ENCODE data around the gene DBI. TPM values are rescaled to one million over a fixed set of nuclear protein-coding genes. Genes with fewer than 3 reads are reported as not detected.

The DBI gene
- 99.6 TPM for total RNA-seq

DNA sequence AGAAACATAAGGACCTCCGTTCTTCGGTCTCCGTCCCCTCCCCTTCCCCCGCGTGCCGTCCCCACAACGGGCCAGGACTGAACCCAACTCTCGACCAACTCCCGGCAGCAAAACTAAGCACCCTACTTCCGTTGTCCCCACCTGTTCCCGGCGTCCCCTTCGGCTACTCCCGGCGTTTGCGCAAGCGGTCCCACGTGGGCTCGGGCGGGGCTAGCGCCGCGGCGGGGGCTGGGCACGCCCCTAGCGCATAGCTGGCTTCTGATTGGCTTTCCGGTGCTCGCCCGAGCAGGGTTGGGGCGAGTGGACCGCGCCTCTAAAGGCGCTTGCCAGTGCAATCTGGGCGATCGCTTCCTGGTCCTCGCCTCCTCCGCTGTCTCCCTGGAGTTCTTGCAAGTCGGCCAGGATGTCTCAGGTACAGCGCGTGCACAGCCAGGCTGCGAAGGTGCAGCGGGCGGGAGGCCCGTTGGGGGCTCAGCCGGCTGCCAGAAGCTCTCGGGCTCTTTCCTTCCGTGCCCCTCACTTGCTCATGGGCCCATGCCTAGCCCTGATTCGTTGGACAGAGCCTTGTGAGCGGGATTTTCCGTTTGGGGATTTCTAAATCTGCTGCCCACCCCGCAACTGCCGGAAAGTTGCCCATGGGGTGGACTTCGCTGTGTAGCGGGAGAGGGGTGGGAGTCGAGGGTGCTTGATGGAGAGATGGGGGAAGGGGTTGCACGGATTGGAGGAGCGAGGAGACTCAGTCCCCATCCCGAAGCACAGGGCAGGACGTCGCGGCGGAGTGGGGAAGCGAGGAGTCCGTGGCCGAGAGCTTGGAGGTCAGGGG, at the start of gene DBI, which contains the start of gene C2orf76:
Gene DBI, plus strand, starts transcription at position 329 of the 823 bp plus-strand sequence. Its CDS starts 75 bp downstream, at position 404.
Gene C2orf76, minus strand, starts transcription at position 186 of the 823 bp plus-strand sequence. CDS start 26,875 bp downstream, outside the sequence.
- DNase-seq (ENCODE audit: low spot score) = peak; percentile 96

DNA sequence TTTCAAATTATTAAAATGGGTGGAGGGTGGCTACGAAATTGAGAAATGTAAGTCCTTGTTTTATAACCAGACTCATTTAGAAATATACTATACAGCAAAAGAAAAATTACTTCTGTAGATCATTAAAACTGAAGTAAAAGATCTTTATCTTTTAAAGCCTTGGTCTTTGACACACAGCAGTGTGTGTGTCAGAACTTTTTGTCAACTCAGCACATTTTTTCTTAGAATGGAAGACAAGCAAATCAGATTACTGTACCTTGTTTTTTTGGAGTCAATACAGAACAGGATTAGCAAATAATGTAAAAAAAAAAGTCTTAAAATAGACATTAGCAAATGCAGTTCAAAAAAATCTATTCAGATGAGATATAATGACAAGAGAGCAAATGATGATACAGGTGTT, 49.2 kb upstream of the DBI start:
- DNase-seq (ENCODE audit: low spot score) = no peak

DNA sequence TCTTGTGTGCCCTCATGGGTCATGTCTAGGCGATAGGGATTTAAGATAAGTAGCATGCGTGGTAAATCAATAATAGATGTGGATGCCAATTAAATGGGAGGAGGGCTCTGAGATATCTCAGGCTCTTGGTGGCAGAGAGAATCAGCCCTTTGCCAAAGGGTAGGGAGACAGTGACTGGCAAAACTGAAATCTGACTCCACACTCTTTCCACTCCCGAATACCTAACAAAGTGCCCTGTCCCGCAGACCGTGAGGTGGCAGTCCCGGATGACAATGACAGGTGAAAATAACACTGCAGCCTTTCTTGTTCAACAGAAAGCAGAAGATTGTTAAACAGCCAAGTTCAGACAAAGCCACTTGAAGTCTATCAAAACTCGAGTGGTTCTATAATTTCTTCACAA, 47.2 kb upstream of the DBI start:
- no peak for DNase-seq (ENCODE audit: low spot score)

DNA sequence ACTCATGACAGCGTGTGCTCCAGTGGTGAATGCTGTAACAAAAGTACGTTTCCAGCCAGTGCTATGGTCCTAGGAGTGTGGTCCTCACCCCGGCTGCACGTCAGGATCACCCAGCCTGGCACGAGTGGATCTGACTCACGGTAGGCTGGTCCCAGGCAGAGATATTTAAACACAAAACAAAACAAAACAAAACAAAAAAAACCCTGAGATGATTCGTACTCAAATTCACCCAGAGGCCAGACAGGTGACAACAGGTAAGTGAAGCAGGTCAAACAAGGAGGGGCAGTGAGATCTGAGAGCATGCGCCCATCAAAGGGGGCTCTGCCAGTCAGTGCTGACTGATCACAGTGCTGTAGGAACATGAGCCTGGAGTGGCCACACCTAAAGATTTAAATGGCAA, 43.3 kb upstream of the DBI start:
- DNase-seq (ENCODE audit: low spot score) = no peak

DNA sequence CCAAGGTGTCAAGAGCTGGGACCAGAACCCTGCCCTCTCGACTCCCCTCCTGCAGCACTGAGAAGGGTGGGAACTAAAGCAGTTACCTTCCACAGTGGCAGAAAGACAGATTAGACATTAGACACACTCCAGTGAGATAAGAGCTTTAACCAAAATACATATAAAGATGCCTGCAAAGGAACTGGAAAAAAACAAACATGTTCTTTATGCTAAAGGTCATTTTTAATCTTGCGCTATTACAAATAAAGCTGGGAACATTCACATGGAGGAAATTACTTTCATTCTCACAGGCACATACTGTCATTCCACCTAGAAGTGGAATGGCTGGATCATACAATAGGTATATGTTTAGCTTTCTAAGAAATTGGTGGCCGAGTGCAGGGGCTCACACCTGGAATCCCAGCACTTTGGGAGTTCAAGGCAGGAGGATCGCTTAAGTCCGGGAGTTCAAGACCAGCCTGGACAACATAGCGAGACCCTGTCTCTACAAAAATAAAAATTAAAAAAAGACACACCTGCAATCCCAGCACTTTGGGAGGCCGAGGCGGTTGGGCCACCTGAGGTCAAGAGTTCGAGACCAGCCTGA, 42.0 kb upstream of the DBI start:
- DNase-seq (ENCODE audit: low spot score) = no peak

DNA sequence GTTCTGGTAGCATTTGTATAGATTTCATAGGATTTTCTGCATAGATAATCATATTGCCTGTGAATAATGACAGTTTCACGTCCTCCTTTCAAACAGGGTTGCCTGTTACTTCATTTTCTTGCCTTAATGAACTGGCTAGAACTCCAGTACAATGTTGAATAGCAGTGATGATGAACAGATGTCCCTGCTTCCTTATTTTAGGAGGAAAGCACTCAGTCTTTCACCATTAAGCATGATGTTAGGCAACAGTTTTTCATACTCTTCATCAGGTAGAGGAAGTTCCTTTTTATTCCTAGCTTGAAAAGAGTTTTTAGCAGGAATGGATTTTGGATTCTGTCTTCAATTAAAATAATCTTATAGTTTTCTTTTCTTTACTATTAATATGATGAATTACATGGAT, 39.8 kb upstream of the DBI start:
- DNase-seq (ENCODE audit: low spot score) = no peak

DNA sequence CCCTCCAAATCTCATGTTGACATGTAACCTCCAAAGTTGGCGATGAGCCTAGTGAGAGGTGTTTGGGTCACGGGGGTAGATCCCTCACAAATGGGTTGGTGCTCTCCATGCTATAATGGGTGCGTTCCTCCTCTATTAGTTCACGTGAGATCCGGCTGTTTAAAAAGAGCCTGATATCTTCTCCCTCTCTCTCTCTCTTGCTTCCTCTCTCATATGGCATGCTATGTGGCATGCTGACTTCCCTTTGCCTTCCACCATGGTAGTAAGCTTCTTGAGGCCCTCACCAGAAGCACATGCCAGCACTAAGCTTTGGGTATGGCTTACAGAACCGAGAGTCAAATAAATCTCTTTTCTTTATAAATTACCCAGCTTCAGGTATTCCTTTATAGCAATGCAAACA, 39.3 kb upstream of the DBI start:
- DNase-seq (ENCODE audit: low spot score) = no peak

DNA sequence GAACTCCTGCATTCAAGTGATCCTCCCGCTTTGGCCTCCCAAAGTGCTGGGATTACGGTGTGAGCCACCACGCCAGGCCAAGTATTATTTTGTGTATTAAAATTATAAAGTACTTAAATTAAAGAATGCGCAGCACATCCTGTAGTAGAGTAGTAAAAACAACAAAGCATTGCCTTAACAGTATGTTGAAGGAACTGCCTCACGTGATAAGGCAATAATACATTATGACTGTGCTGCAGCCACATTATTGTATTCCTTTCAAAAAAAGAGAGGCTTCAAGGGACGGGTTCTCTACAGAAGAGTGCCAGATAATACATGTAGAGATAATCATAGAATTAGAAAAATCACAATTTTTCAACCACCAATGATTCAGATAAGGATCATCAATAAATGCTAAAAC, 33.8 kb upstream of the DBI start:
- DNase-seq (ENCODE audit: low spot score) = no peak

DNA sequence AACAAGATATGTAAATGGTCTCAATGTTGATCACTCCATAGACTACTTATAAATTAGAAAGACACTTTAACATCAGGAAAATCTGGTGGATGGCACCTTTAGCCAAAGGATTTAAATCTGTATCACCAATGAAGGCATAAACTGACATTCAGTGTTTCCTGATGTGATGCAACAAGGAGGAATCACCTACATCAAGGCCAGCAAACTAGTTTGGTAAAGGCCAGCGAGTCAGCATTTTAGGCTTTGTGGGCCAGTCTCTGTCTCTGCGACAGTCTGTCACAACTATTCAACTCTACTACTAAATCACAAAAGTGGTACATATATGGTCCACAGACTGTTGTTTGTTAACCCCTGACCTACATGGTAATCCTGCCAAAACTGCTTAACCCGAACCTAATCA, 33.4 kb upstream of the DBI start:
- DNase-seq (ENCODE audit: low spot score) = no peak

DNA sequence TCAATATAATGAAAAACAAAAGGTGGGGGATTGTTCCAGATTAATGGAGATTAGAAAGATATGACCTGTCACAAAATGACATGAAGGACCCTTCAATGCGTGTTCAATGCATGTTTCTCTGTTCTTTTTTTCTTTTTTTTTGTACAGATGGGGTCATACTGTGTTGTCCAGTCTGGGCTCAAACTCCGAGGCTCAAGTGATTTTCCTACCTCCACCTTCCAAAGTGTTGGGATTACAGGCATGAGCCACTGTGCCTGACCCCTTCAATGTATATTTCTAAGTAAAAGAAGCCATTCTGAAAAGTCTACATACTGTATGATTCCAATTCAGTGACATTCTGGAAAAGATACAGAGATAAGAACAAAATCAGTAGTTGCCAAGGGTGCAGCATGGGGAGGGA, 32.9 kb upstream of the DBI start:
- no peak for DNase-seq (ENCODE audit: low spot score)

DNA sequence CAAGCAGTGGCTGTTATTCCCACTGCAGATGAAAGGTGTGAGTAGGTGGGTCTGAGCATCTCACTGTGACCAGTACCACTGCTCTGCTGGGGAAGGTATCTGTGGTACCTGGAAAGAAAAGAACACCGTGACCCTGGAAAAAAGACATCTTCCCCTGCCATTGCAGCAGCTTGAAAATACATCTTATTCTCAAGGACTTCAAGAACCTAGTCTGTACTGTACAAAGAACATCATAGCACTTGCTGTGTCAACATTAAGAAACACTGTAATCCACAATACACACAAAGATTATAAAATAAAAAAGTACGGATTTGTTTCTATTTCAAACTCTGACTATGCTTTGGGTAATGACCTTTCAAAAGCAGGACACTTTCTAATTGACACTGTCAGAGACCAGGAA, 29.0 kb upstream of the DBI start:
- DNase-seq (ENCODE audit: low spot score) = no peak

DNA sequence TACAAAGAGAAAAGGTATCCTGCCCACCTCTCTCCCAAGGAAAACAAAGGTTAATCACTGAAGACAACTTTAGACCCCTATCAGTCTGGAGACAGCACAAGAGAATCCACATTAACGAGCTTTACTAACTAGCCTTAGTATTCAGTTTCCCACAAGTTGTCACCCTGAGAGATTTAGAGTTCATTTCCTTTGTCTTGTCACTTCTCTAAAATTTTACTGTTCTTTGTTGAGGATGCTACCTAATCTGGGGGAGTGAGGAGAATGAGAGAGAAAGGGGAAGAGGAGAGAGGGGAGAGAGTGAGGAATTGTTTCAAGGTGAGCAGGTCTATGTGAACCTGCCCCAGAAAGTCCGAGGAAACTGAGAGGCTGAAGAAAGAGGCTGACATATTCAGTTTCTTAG, 28.5 kb upstream of the DBI start:
- no peak for DNase-seq (ENCODE audit: low spot score)

DNA sequence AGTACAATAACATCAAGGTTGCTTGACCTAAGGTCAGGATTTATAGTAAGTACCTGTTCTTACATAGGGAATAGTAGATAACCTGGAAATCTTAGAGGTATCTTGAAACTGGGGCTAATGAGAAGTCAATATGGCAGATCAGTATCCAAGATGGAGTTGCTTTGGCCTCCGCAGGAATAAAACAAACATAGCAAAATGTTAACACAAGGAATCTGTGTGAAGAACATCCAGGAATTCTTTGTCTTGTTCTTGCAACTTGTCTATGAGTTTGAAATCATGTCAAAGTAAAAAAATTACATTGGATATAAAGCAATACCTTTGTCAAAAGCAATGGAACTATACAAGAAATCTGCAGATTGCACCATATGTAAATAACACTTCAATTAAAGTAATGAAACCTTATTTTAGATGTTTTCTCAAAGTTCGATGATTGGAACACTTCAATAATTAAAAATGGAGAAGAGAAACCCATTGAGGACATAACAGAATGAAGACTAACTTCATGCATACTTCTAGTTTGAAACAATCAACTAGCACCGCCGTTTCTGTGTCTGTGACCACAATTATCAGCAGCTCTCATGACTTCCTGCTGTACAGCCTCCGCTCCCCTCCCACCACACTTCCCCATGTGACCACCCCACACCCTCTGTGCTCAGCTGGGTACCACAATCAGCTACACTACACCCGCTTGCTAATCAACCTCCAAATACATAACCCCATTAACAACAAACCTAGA, 27.8 kb upstream of the DBI start:
- peak; percentile 50 for DNase-seq (ENCODE audit: low spot score)

DNA sequence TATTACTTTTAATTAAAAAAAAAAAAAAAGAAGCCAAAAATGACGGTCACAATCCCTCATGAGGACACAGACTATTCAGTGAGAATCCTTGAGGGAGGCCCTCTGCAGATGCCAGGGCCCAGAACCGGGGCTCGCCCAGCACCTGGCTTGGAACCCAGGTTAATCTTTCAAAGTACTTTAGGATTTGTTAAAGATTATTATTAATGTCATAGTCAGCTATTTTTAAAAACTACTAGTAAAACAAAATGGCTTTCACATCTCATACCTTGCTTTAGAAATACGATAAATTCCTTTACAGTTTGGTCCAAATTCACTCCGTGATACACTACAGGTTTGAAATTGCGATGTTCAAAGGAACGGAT, 27.2 kb upstream of the DBI start:
- DNase-seq (ENCODE audit: low spot score) = no peak

DNA sequence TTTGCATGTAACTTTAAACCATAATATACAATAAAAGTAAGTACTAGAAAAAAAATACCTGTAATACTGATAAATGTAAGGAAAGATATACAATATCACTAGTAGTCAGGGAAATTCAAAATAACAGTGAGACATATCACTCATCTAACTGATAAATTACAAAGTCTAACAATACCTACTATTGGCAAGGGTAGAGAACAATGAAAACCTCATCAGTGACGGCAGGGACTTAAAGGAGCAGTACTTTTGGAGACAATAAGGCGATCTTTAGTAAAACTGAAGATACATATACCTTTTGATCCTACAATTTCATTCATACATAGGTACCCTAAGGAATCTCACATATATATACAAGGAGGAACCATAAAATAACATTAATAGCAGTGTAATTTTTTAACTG, 25.1 kb upstream of the DBI start:
- DNase-seq (ENCODE audit: low spot score) = no peak

DNA sequence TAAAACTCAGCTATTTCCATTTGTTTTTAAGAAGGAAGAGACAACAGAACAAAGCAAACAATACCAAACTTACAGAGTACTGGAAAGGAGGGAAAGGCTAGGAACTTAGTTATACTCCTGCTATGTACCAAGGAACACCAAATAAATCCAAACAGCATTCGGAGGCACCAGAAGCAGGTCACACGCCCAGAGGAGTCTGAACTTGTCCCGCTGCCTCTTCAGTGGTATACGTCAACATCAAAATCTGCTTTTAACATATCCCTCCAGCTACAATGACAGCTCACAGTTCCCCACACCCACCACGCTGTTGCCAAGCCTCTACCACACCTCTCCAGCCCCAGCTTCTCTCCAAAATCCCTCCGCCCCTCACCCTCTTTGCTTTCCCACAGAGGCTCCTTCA, 17.5 kb upstream of the DBI start:
- DNase-seq (ENCODE audit: low spot score) = no peak

DNA sequence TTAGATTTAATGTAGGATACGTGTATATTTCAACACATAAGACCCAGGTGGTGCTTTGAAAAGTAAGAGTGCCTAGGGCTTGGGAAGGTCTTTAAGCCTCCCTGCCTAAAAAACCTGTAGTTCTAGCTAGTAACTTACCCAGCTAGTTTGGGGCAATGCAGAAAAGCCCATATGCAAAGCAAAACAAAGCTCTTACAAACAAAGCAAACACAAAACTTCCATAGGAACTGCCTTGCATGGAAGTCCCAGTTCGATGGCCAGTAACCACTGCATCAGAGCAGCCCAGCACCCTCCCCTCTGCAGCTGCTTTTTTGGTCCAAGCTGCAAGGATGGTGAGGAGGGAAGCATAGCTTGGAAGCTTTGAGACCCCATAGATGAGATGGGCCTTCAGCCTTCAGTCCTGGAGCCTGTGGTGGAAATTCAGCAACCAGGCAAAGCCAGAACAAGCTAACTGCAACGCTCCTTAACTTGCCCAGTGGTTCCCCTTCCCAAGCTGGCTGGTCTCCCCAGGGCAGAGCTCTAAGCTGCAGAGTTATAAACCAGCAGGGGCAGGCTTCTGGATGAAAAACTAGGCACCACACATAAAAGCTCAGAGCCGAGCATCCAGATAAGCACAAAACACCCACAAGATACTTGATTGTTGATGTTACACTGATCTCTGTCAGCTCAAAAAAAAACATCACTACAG, 16.3 kb upstream of the DBI start:
- no peak for DNase-seq (ENCODE audit: low spot score)

DNA sequence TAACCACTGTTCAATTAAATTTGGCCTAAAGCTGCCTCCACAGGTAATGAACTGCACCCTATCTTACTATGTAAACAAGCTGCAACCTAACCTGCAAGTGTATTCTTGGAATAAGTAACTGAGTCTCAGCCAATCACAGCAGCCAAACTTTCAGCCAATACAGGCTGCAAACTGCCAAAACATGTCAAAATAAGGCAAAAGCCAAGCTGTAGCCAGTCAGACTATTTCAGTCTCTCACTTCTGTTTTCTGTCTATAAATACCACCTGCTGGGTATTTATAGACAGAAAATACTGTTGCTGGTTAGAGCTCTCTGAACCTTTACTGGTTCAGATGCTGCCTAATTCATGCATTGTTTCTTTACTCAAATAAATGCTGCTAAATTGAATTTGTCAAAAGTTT, 14.4 kb upstream of the DBI start:
- no peak for DNase-seq (ENCODE audit: low spot score)

DNA sequence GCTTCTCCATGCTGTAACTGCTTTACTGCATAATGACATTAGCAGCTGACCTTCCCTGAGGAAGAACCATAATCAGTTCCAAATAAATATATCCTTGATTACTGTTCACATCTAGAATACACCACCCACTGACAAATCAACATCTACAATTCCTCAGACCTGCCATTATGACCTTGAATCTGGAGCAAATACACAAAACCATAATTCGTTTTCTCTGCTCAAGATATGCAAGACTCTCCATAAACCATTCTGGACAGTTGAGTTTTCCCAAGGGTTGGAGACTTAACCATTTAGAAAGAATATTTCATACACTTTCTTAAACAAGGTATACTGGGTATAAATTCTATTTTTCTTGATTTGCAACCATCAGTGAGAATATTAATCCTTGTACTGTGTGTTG, 11.9 kb upstream of the DBI start:
- no peak for DNase-seq (ENCODE audit: low spot score)

DNA sequence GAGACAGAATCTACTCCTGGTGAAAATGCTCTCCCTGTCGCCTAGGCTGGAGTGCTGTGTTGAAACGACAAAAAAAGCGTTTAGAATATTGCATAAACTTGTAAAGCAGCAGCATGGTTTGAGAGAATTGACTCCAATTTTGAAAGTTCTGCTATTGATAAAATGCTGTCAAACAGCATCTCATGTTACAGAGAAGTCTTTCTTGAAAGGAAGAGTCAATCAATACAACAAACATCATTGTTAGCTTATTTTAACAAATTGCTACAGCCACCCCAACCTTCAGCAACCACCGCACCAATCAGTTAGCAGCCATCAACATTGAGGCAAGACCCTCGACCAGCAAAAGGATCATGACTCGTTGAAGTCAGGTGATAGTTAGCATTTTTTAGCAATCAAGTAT, 7.0 kb upstream of the DBI start:
- DNase-seq (ENCODE audit: low spot score) = no peak

DNA sequence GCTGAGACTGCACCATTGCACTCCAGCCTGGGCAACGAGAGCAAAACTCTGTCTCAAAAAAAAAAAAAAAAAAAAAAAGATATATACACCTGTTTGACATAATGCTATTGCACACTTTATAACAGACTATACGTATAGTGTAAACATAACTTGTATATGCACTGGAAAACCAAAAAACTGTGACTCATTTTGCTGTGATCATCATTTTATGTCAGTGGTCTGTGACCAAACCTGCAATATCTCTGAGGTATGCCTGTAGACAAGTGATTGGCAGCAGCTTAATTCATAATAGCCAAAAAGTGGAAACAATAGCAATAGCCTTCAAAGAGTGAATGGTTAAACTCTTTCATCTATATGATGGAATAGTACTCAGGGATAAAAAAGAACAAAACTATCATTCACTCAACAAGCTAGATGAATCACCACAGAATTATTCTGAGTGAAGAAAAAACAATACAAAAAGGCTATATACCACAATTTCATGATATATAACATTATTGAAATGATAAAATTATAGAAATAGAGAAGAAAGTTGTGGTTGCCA, 6.3 kb upstream of the DBI start:
- DNase-seq (ENCODE audit: low spot score) = no peak

DNA sequence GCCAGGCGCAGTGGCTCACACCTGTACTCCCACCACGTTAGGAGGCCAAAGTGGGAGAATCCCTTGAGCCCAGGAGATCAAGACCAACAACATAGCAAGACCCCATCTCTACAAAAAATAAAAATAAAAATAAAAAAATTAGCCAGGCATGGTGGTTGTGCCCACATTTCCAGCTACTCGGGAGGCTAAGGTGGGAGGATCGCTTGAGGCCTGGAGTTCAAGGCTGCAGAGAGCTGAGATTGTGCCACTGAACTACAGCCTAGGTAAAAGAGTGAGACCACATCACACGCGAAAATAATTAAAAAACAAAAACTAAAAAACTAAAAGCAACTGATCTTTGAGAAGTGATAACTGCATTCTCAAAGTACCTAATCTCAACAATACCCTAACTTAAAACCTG, 2.0 kb upstream of the DBI start:
- DNase-seq (ENCODE audit: low spot score) = no peak
